Measurements from ENCODE around the gene GBA2. TPM values are rescaled to one million over a fixed set of nuclear protein-coding genes. Genes with fewer than 3 reads are reported as not detected.
A peak's percentile ranks its signal among the peaks of the same experiment; 100 is the strongest.

Gene GBA2
- total RNA-seq, 2 donors from 2014 or later, result 107 to 117 TPM

GRCh38 chr9:35759795-35760194, 10.8 kb upstream of the GBA2 start:
- Mint-ChIP-seq H3K27me3 (ENCODE audit: insufficient read depth) (no peaks in the 10 kb centered on the region), H3K36me3 (ENCODE audit: low read depth) (peaks cover 7% of the 10 kb centered on the region), H3K9me3 (no peaks in the 10 kb centered on the region), H3K27ac (no peak overlapping the region), H3K4me3 (no peak overlapping the region), H3K4me1 (peaks cover 8% of the 10 kb centered on the region)
- 95 to 96% methylated on average over 4 of the region's 4 CpGs for WGBS, 2 experiments (ENCODE audit: insufficient coverage in 1 of 2, insufficient read length in 1 of 2)
- Histone ChIP-seq H3K36me3 (ENCODE audit: control insufficient read depth, insufficient read depth, low read length) (peaks cover 11% of the 10 kb centered on the region), H3K9ac (ENCODE audit: extremely low read depth, low read length, poor library complexity, severe bottlenecking) (no peak overlapping the region), H3K27me3 (ENCODE audit: control insufficient read depth, insufficient read depth, low read length, poor library complexity, severe bottlenecking) (no peaks in the 10 kb centered on the region), H3K4me1 (ENCODE audit: control insufficient read depth, insufficient read depth, low read length) (no peaks in the 10 kb centered on the region), H3K4me3 (ENCODE audit: low read length) (no peak overlapping the region), H3K27ac (ENCODE audit: low read depth, low read length) (no peak overlapping the region), H3K9me3 (ENCODE audit: control insufficient read depth, low read length) (no peaks in the 10 kb centered on the region)
- no peak for TF ChIP-seq CTCF (conservative IDR thresholded peaks at IDR 0.05)
- DNase-seq, result no peak

DNA sequence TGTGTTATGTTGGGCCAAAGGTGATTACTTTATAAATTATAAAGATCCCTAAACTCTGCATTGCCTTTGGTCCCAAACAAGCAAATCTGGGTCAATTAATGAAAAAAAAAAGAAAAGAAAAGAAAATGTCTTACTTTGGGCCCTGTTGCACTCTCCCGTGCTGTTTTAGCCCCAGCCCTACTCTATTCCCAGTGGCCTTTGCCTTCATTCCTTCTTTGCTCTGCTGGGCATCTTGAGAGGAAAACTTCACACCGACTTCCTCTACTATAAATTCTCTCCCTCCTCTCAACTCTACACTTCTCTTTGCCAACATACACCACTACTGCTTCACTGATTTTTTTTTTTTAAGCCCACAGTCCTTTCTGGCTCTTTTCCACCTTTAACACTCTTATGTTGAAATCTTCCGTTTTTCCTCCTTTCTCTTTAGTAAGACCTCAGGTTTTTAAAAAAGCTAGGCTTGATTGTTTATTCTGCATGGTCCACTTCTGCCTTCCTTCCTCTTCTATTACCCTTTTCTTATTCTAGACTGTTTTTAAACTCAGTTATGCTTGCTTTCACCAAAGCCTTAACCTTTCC, 9.5 kb upstream of the GBA2 start:
- no peak for TF ChIP-seq CTCF (conservative IDR thresholded peaks at IDR 0.05)
- Histone ChIP-seq H3K36me3 (ENCODE audit: control insufficient read depth, insufficient read depth, low read length) (peaks cover 23% of the 10 kb centered on the region), H3K27me3 (ENCODE audit: control insufficient read depth, insufficient read depth, low read length, poor library complexity, severe bottlenecking) (no peaks in the 10 kb centered on the region), H3K9ac (ENCODE audit: extremely low read depth, low read length, poor library complexity, severe bottlenecking) (no peak overlapping the region), H3K9me3 (ENCODE audit: control insufficient read depth, low read length) (no peaks in the 10 kb centered on the region), H3K4me3 (ENCODE audit: low read length) (peak overlapping the region; percentile 85), H3K27ac (ENCODE audit: low read depth, low read length) (no peak overlapping the region), H3K4me1 (ENCODE audit: control insufficient read depth, insufficient read depth, low read length) (no peaks in the 10 kb centered on the region)
- Mint-ChIP-seq H3K4me3 (peak overlapping the region; percentile 95), H3K27ac (no peak overlapping the region), H3K9me3 (no peaks in the 10 kb centered on the region), H3K27me3 (ENCODE audit: insufficient read depth) (no peaks in the 10 kb centered on the region), H3K4me1 (peaks cover 8% of the 10 kb centered on the region), H3K36me3 (ENCODE audit: low read depth) (peaks cover 15% of the 10 kb centered on the region)
- WGBS, 2 experiments (ENCODE audit: insufficient coverage in 1 of 2, insufficient read length in 1 of 2), result 83 to 86% methylated on average over 2 to 3 of the region's 3 CpGs
- no peak for DNase-seq

DNA sequence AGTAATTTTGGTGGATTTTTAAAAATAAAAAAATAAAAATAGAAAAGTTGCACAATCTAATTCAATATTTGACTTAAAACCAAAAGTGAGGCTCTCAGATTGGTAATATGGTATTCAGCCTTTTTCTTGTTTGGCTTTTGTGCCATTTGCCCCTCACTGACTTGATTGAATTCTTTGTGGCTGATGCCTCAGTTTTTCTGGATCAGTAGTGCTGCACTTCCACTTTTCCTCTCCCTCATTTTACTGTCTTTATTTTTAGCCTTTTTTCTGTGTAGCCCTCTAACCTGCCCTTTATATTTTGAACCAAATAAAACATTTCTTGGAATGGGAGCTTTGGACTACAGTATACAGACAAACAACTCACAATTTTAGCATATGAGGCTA, 8.9 kb upstream of the GBA2 start:
- no peaks in the 10 kb centered on the region for H3K9me3 ChIP-seq (ENCODE audit: control insufficient read depth, low read length)
- peak overlapping the region; percentile 72 for H3K9ac ChIP-seq (ENCODE audit: extremely low read depth, low read length, poor library complexity, severe bottlenecking)
- peak overlapping the region; percentile 85 for H3K4me3 ChIP-seq (ENCODE audit: low read length)
- peaks cover 30% of the 10 kb centered on the region for H3K36me3 ChIP-seq (ENCODE audit: control insufficient read depth, insufficient read depth, low read length)
- no peaks in the 10 kb centered on the region for H3K27me3 Mint-ChIP-seq (ENCODE audit: insufficient read depth)
- peak overlapping the region; percentile 95 for H3K4me3 Mint-ChIP-seq
- H3K36me3 Mint-ChIP-seq (ENCODE audit: low read depth), result peaks cover 19% of the 10 kb centered on the region
- H3K27ac ChIP-seq (ENCODE audit: low read depth, low read length), result no peak overlapping the region
- no peaks in the 10 kb centered on the region for H3K4me1 ChIP-seq (ENCODE audit: control insufficient read depth, insufficient read depth, low read length)
- DNase-seq, result no peak
- no peak for TF ChIP-seq CTCF (conservative IDR thresholded peaks at IDR 0.05)
- H3K27me3 ChIP-seq (ENCODE audit: control insufficient read depth, insufficient read depth, low read length, poor library complexity, severe bottlenecking), result no peaks in the 10 kb centered on the region
- peak overlapping the region; percentile 57 for H3K27ac Mint-ChIP-seq
- no peaks in the 10 kb centered on the region for H3K9me3 Mint-ChIP-seq
- peaks cover 8% of the 10 kb centered on the region for H3K4me1 Mint-ChIP-seq
